ENCODE measurements around the gene GMDS. TPM values are rescaled to one million over a fixed set of nuclear protein-coding genes. Genes with fewer than 3 reads are reported as not detected.

Gene GMDS
- total RNA-seq, 1 donor from 2014 or later, result 27.0 TPM

DNA sequence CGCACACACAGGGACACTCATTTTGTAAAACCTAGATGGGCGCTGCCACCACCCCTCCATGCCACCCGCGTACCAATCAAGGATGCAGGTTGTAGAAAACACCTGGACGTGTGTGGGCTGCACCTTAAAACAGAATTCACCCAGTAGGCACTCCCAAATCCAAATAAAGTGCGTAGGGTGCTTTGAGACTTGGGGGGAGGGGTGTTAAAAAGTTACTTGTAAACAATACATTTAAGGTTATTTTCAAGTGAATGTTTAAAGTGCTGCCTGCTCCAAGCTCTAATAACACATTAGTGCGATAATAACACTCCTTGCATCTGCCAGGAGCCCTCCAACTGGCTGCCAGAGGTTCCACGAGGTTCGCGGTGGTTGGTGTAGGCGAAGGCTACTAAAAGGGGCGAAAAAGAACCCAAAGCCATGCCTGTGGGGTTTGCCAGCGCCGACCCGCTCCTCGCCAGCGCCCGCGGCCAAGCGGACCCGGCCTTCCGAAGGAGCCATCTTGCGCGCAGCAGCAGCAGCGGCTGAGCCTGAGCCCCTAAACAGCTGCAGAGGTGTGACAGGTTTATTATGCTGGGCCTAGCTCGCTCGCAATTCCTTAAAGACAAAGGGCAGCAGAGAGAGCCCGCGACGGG is 624.2 kb downstream of the GMDS start:
- H3K36me3 ChIP-seq (ENCODE audit: control insufficient read depth, insufficient read depth, low read length), result no peaks in the 10 kb centered on the region
- peaks cover 3% of the 10 kb centered on the region for H3K27me3 ChIP-seq (ENCODE audit: control insufficient read depth, insufficient read depth, low read length)

DNA sequence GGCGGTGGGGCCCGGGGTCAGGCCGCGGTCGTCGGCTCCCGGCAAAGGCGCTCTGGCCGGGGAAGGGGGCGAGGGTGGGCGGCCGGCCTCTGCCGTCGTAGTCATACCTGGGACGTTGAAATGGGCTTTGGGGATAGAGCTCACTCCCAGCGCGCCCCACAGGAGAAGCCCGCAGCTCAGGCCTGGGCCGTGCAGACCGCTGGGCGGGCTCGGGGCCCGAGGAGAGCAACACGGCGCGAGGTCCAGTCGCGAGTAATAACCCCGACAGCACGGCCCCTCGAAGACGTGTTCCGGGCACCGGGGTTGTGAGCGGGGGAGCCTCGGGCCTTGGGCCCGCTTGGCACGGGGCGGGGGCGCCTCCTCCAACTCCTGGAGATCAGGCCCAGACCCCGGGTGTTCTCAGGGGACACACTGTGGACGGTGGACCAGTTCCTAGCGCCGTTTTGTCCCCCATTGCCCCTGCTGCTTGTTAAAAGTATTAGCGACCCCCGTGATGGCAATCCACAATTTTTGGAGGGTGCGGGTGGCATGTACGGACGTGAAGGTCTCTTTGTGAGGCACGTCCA is 624.8 kb downstream of the GMDS start:
- TF ChIP-seq, protein P1, sequence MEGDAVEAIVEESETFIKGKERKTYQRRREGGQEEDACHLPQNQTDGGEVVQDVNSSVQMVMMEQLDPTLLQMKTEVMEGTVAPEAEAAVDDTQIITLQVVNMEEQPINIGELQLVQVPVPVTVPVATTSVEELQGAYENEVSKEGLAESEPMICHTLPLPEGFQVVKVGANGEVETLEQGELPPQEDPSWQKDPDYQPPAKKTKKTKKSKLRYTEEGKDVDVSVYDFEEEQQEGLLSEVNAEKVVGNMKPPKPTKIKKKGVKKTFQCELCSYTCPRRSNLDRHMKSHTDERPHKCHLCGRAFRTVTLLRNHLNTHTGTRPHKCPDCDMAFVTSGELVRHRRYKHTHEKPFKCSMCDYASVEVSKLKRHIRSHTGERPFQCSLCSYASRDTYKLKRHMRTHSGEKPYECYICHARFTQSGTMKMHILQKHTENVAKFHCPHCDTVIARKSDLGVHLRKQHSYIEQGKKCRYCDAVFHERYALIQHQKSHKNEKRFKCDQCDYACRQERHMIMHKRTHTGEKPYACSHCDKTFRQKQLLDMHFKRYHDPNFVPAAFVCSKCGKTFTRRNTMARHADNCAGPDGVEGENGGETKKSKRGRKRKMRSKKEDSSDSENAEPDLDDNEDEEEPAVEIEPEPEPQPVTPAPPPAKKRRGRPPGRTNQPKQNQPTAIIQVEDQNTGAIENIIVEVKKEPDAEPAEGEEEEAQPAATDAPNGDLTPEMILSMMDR (IDR thresholded peaks at IDR 0.05; ENCODE audit: insufficient read depth, low read length, poor library complexity, severe bottlenecking), result no peak
- Histone ChIP-seq H3K36me3 (ENCODE audit: control insufficient read depth, insufficient read depth, low read length) (no peaks in the 10 kb centered on the region), H3K27me3 (ENCODE audit: control insufficient read depth, insufficient read depth, low read length) (peaks cover 3% of the 10 kb centered on the region), H3K4me3 (ENCODE audit: low read depth, low read length) (no peak overlapping the region)
- DNase-seq (ENCODE audit: low read depth), result no peak

More for the DNA sequence above, 624.2 kb downstream of the GMDS start:
- no peak for DNase-seq (ENCODE audit: low read depth)
- TF ChIP-seq, protein P1 (IDR thresholded peaks at IDR 0.05; ENCODE audit: insufficient read depth, low read length, poor library complexity, severe bottlenecking), result no peak
- no peak overlapping the region for H3K4me3 ChIP-seq (ENCODE audit: low read depth, low read length)

DNA sequence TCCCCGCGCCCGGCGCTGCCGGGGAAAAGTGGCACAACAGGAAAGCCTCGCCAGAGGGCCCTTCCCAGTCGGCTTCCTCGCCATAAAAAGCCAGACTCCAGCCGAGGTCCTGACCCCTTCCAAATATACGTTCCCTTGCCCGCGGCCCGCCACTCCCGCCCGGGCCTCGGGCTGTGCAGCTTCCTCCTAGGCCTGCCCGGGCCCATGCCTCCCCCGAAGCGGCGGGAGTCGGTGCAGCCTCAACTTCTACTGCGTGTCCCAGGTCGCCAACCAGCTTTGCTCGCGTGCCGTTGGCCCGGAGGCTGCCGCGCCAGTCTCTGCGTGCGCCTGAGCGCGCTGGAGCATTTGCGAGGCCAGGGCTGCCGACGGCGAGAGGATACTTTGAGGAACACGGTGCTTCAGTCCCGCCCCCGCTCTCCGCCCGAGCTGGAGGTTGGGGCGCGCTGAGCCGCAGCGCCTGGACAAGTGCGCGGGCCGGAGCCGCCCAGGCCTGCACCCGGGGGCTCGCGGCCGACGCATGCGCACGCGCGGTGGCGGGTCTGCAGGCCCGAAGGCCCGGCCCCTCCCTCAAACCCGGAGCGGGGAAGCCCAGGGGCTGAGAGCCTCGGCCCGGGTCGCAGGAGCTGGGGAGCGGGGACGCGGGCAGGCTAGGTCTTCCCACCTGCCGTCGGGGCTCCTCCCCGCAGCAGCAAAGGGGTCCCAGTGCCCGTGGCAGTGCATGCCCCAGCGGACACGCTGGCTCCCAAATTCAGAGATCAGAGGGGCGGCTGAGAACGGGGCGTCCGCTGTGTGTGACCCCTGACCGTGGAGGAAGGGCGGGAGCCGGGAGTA is 625.5 kb downstream of the GMDS start:
- no peaks in the 10 kb centered on the region for H3K36me3 ChIP-seq (ENCODE audit: control insufficient read depth, insufficient read depth, low read length)
- no peak for DNase-seq (ENCODE audit: low read depth)
- H3K27me3 ChIP-seq (ENCODE audit: control insufficient read depth, insufficient read depth, low read length), result peaks cover 3% of the 10 kb centered on the region
- TF ChIP-seq, protein P1 (IDR thresholded peaks at IDR 0.05; ENCODE audit: insufficient read depth, low read length, poor library complexity, severe bottlenecking), result no peak
- peak overlapping the region; percentile 27 for H3K4me3 ChIP-seq (ENCODE audit: low read depth, low read length)

DNA sequence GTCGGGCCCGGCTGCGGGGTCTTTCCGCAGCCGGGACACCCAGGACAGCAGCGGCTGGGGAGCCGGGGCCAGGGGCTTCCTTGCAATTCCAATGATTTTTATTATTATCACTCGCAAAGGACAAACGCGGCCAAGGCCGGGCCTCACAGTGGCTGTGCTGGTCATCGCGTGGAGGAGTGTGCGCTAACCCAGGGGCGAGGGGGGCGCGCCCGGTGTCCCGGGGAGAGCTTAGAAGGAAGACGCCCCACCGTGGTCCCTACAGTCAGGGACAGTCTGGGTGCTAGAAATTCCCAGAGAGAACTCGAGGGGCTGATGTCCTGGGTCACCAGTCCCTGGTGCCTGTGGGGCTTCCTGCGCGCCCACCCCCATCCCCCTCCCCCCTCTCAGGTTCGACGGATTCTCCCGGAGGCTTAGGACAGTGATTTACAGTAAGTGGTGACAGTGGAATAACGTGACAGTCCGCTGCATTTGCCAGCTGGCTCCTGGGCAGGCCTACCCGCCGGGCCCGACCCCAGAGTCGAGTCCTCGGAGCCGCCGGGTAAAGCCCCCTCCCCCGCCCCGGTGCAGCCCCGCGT is 626.2 kb downstream of the GMDS start:
- TF ChIP-seq, protein P1 (IDR thresholded peaks at IDR 0.05; ENCODE audit: insufficient read depth, low read length, poor library complexity, severe bottlenecking), result no peak
- Histone ChIP-seq H3K36me3 (ENCODE audit: control insufficient read depth, insufficient read depth, low read length) (peaks cover 1% of the 10 kb centered on the region), H3K4me3 (ENCODE audit: low read depth, low read length) (peak overlapping the region; percentile 27), H3K27me3 (ENCODE audit: control insufficient read depth, insufficient read depth, low read length) (peaks cover 3% of the 10 kb centered on the region)
- no peak for DNase-seq (ENCODE audit: low read depth)

DNA sequence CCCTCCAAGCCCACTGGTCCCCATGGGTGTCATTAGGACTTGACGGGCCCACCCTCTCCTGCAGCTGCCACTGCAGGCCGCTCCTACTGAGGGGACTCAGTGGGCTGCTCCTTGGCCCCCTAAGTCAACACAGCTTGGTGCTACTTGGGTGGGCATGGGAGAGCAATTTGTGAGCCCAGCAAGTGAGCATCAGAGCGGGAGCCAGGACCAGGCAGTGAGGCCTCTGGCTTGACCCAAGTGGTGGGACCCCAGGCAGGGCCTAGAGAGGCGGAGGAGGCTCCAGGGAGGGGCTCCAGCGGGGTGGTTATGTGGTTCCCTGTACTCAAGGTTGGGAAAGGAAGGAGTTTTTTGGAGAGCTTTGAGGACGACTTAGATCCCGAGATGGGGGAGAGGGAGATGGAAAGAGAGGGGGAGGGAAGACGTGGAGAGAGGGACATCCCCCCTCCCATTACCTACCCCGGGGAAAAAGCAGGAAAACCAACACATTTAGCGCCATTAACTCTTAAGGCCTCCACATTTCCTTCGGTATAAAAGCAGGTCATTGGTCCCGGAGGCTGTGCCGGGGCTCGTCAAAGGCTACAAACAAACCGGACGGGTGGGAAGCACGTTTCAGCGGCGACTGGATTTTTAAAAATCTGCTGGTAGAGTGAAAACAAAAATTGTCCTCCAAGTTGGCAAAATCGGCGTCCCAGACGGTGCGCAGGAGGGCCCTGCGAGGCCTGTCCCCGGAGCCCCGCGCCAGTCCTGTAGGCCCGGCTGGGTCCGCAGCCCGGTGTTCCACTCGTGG is 626.9 kb downstream of the GMDS start:
- Histone ChIP-seq H3K36me3 (ENCODE audit: control insufficient read depth, insufficient read depth, low read length) (peaks cover 1% of the 10 kb centered on the region), H3K27me3 (ENCODE audit: control insufficient read depth, insufficient read depth, low read length) (peaks cover 3% of the 10 kb centered on the region), H3K4me3 (ENCODE audit: low read depth, low read length) (peak overlapping the region; percentile 8)
- TF ChIP-seq, protein P1 (IDR thresholded peaks at IDR 0.05; ENCODE audit: insufficient read depth, low read length, poor library complexity, severe bottlenecking), result no peak
- no peak for DNase-seq (ENCODE audit: low read depth)

Data from kidney epithelial cell (primary cell).